A673 (cell line): ENCODE measurements around the gene FAM163A.

Experiments used
- EZH2 ChIP-seq: fragments of 200-600 bp; sonication (generic); IDR thresholded peaks from 2 replicates; pipeline ENCODE4 v1.6.1; 2017; ENCODE audit warnings: borderline replicate concordance, low read depth, mild to moderate bottlenecking, mixed read lengths, antibody characterized with exemption, low read length; ENCODE audit not compliant: poor library complexity, severe bottlenecking
- TF ChIP-seq, protein P1 (sequence below): fragments of 300-800, 200-600 bp; sonication (generic); conservative IDR thresholded peaks from 2 replicates; pipeline ENCODE4 v1.5.1; 2017; ENCODE audit warnings: low read depth, mild to moderate bottlenecking, antibody characterized with exemption, low read length, moderate library complexity, mixed read lengths

- no peak for TF ChIP-seq EZH2
- TF ChIP-seq, protein P1, sequence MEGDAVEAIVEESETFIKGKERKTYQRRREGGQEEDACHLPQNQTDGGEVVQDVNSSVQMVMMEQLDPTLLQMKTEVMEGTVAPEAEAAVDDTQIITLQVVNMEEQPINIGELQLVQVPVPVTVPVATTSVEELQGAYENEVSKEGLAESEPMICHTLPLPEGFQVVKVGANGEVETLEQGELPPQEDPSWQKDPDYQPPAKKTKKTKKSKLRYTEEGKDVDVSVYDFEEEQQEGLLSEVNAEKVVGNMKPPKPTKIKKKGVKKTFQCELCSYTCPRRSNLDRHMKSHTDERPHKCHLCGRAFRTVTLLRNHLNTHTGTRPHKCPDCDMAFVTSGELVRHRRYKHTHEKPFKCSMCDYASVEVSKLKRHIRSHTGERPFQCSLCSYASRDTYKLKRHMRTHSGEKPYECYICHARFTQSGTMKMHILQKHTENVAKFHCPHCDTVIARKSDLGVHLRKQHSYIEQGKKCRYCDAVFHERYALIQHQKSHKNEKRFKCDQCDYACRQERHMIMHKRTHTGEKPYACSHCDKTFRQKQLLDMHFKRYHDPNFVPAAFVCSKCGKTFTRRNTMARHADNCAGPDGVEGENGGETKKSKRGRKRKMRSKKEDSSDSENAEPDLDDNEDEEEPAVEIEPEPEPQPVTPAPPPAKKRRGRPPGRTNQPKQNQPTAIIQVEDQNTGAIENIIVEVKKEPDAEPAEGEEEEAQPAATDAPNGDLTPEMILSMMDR: no peak
Measured at GRCh38 chr1:179808503-179808902, 65.4 kb downstream of the FAM163A start.
